CD1c-positive myeloid dendritic cell (primary cell): ENCODE measurements around the gene NFAT5.
"Not testable (repeated sequence)": the region's sequence is repeated elsewhere in the genome, so short reads cannot be mapped to it uniquely, and the experiment has no call there.

Experiments used
- DNase-seq: peaks from one replicate; pipeline ENCODE4 v3.0.0-alpha.2; 2016; ENCODE audit errors: extremely low spot score

Gene NFAT5

GRCh38 chr16:69706256-69706974 is 140.6 kb downstream of the NFAT5 start:
- DNase-seq = no peak

- no peak for DNase-seq
These were observed 141.2 kb downstream of the NFAT5 start for GRCh38 chr16:69706975-69707340.

GRCh38 chr16:69707920-69708683 is 142.3 kb downstream of the NFAT5 start:
- no peak for DNase-seq

- DNase-seq = peak; percentile 72
These were observed 143.8 kb downstream of the NFAT5 start for GRCh38 chr16:69709456-69710084.

GRCh38 chr16:69711115-69711740 is 145.5 kb downstream of the NFAT5 start:
- no peak for DNase-seq

- no peak for DNase-seq
These were observed 146.5 kb downstream of the NFAT5 start for GRCh38 chr16:69712277-69712676.

- DNase-seq = no peak
These were observed 147.3 kb downstream of the NFAT5 start for GRCh38 chr16:69712914-69713581.

- DNase-seq = no peak
These were observed 151.3 kb downstream of the NFAT5 start for GRCh38 chr16:69717066-69717465.

- DNase-seq = no peak
These were observed 152.5 kb downstream of the NFAT5 start for GRCh38 chr16:69718111-69718764.

- DNase-seq = no peak
These were observed 155.2 kb downstream of the NFAT5 start for GRCh38 chr16:69720822-69721430.

- no peak for DNase-seq
These were observed 155.7 kb downstream of the NFAT5 start for GRCh38 chr16:69721441-69721957.

GRCh38 chr16:69724414-69724873 is 158.7 kb downstream of the NFAT5 start:
- DNase-seq = no peak

- DNase-seq = no peak
These were observed 159.3 kb downstream of the NFAT5 start for GRCh38 chr16:69724981-69725479.

- no peak for DNase-seq
These were observed 159.9 kb downstream of the NFAT5 start for GRCh38 chr16:69725480-69726312.

GRCh38 chr16:69726313-69727060 is 160.7 kb downstream of the NFAT5 start, which contains the start of gene NQO1:
Gene NQO1, minus strand, starts transcription at chr16:69726560. Its CDS starts 121 bp downstream, at chr16:69726439.
- DNase-seq = peak; percentile 94

GRCh38 chr16:69727916-69728270 is 162.1 kb downstream of the NFAT5 start:
- DNase-seq = no peak

- DNase-seq = not testable (repeated sequence)
These were observed 163.3 kb downstream of the NFAT5 start for GRCh38 chr16:69729030-69729429.

GRCh38 chr16:69731280-69731679 is 165.5 kb downstream of the NFAT5 start:
- not testable (repeated sequence) for DNase-seq

- DNase-seq = no peak
These were observed 166.3 kb downstream of the NFAT5 start for GRCh38 chr16:69732101-69732500.
